ENCODE results near the gene AJAP1.

Gene AJAP1

DNA sequence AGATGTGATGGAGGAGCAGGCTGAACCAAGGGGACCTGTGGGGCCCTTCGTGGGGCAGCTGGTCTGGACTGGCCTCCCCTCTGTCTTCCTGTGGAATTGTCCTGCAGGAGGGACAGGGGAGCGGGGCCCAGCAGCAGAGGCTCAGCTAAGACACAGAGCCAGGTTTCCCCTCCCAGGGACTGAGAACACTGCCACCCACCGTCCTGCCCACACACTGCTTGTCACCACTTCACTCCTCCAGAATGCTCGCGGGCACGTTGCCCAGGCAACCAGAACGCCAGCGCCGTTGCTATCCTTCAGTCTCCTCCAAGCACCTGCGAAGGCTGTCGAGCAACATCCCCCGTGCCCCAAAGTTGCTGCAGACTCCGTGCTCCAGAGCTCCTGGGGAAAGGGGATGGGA is 46.4 kb downstream of the AJAP1 start:
- DNase-seq (ENCODE audit: low spot score in 2 of 2), result no peak
- no peaks in the 10 kb centered on the region for H3K27me3 ChIP-seq (ENCODE audit: low read depth)
- in situ Hi-C loops (cut with MboI; ENCODE audit: low sequenced_read_pairs), result no loop called here
- H3K36me3 ChIP-seq (replicated peaks), result no peaks in the 10 kb centered on the region
- H3K9me3 ChIP-seq, result no peaks in the 10 kb centered on the region
- no peak overlapping the region for H3K4me3 ChIP-seq
- no peaks in the 10 kb centered on the region for H3K4me1 ChIP-seq

- DNase-seq (ENCODE audit: low spot score in 2 of 2), result no peak
- in situ Hi-C loops (cut with MboI; ENCODE audit: low sequenced_read_pairs), result no loop called here
- Histone ChIP-seq H3K27me3 (ENCODE audit: low read depth) (no peaks in the 10 kb centered on the region), H3K4me1 (no peaks in the 10 kb centered on the region), H3K36me3 (replicated peaks) (no peaks in the 10 kb centered on the region), H3K4me3 (no peak overlapping the region), H3K9me3 (no peaks in the 10 kb centered on the region)
Observed at GRCh38 chr1:4701276-4701675, 46.9 kb downstream of the AJAP1 start.

DNA sequence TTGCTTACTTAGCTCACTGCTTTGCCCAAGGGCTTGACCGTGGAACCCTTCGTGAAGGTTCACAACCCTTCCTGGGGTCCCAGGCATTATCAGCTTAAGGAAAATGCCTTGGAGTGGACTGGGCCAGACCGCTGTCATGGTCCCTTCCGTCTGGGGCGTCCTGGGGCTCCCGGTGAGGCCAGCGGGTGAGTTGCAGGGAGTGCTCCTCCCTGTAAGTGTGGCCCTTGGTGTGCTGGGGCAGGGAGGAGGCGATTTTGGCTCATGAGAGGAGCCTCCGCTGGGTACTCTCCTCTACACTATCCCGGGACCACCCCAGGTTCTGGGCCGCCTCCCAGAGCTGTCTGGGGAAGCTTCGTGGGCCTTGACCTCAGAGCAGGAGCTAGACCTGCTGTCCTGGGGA is 48.1 kb downstream of the AJAP1 start:
- no peak for DNase-seq (ENCODE audit: low spot score in 2 of 2)
- Histone ChIP-seq H3K36me3 (replicated peaks) (no peaks in the 10 kb centered on the region), H3K9me3 (no peaks in the 10 kb centered on the region), H3K4me1 (no peaks in the 10 kb centered on the region), H3K27me3 (ENCODE audit: low read depth) (no peaks in the 10 kb centered on the region), H3K4me3 (no peak overlapping the region)
- in situ Hi-C loops (cut with MboI; ENCODE audit: low sequenced_read_pairs), result no loop called here

GRCh38 chr1:4702932-4703331 is 48.5 kb downstream of the AJAP1 start:
- no peak for DNase-seq (ENCODE audit: low spot score in 2 of 2)
- Histone ChIP-seq H3K4me3 (no peak overlapping the region), H3K9me3 (no peaks in the 10 kb centered on the region), H3K36me3 (replicated peaks) (no peaks in the 10 kb centered on the region), H3K4me1 (no peaks in the 10 kb centered on the region), H3K27me3 (ENCODE audit: low read depth) (no peaks in the 10 kb centered on the region)
- in situ Hi-C loops (cut with MboI; ENCODE audit: low sequenced_read_pairs), result no loop called here

- no peaks in the 10 kb centered on the region for H3K27me3 ChIP-seq (ENCODE audit: low read depth)
Observed at GRCh38 chr1:4703646-4704045, 49.2 kb downstream of the AJAP1 start.

GRCh38 chr1:4708840-4709507 is 54.6 kb downstream of the AJAP1 start:
- Histone ChIP-seq H3K4me3 (no peak overlapping the region), H3K9me3 (no peaks in the 10 kb centered on the region), H3K27me3 (ENCODE audit: low read depth) (no peaks in the 10 kb centered on the region), H3K4me1 (no peaks in the 10 kb centered on the region), H3K36me3 (replicated peaks) (no peaks in the 10 kb centered on the region)
- DNase-seq (ENCODE audit: low spot score in 2 of 2), result no peak
- in situ Hi-C loops (cut with MboI; ENCODE audit: low sequenced_read_pairs), result no loop called here

More at GRCh38 chr1:4703646-4704045, 49.2 kb downstream of the AJAP1 start:
- H3K9me3 ChIP-seq, result no peaks in the 10 kb centered on the region
- H3K4me1 ChIP-seq, result no peaks in the 10 kb centered on the region
- H3K4me3 ChIP-seq, result no peak overlapping the region
- no peaks in the 10 kb centered on the region for H3K36me3 ChIP-seq (replicated peaks)
- in situ Hi-C loops (cut with MboI; ENCODE audit: low sequenced_read_pairs), result no loop called here
- no peak for DNase-seq (ENCODE audit: low spot score in 2 of 2)

DNA sequence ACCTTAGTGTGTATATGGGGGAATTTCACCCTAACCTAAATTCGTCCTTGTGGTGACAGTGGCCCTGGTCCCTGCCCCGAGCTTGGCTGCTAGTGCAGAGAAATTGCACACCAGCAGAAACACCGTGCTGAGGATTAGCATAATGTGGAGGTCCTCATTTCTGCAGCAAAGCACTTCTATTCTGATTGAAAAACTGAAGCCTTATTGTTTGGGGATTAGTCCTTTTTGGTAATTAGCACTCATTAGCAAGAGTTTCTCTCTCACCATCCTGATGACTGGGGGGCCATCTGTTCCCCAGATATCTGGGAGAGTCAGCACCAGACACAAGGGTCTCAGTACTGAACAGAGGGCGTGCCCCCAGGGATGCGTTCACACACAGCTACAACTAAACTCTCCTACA is 55.2 kb downstream of the AJAP1 start:
- no peak overlapping the region for H3K4me3 ChIP-seq
- DNase-seq (ENCODE audit: low spot score in 2 of 2), result no peak
- no peaks in the 10 kb centered on the region for H3K9me3 ChIP-seq
- in situ Hi-C loops (cut with MboI; ENCODE audit: low sequenced_read_pairs), result no loop called here
- H3K36me3 ChIP-seq (replicated peaks), result no peaks in the 10 kb centered on the region
- no peaks in the 10 kb centered on the region for H3K4me1 ChIP-seq
- no peaks in the 10 kb centered on the region for H3K27me3 ChIP-seq (ENCODE audit: low read depth)

DNA sequence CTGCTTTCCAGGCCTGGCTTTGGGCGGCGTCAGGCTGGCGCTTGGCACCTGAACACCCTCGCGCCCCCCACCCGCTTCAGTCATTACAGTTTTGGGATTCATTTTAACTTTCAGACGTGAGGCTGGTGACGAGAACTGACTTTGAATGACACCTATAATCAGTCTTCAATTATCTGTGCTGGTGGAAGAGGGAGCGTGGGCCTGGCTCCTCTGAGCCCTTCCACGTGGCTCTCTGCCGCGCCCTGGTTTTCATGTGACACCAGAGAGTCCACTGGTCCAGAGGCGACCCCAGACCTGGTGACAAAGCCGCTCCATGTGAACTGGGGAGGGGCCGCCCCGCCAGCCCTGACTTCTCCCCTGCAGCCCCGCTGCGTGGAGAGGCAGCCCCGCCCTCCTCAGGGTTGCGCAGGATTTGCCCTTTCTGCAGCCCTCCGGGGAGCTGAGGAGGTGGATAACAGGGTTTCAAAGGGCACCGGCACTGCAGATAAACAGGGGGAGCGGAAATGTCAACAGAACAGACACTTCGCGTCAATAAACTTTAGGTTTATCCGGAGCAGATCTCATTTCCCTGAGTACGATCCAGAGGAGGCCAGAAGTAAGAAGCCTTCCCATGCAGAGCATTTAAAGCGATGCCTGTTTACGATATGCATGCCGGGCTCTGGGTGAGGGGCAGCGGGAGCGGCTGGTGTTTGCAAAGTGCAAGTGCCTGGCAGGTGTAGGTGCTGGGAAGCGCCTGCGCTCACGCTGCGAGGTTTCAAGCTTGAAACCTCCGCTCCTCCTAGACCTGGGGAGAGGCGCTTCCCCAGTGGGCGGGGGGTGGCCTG is 56.4 kb downstream of the AJAP1 start:
- DNase-seq (ENCODE audit: low spot score in 2 of 2), result no peak
- Histone ChIP-seq H3K4me3 (no peak overlapping the region), H3K4me1 (no peaks in the 10 kb centered on the region), H3K36me3 (replicated peaks) (no peaks in the 10 kb centered on the region), H3K27me3 (ENCODE audit: low read depth) (no peaks in the 10 kb centered on the region), H3K9me3 (no peaks in the 10 kb centered on the region)
- in situ Hi-C loops (cut with MboI; ENCODE audit: low sequenced_read_pairs), result no loop called here

DNA sequence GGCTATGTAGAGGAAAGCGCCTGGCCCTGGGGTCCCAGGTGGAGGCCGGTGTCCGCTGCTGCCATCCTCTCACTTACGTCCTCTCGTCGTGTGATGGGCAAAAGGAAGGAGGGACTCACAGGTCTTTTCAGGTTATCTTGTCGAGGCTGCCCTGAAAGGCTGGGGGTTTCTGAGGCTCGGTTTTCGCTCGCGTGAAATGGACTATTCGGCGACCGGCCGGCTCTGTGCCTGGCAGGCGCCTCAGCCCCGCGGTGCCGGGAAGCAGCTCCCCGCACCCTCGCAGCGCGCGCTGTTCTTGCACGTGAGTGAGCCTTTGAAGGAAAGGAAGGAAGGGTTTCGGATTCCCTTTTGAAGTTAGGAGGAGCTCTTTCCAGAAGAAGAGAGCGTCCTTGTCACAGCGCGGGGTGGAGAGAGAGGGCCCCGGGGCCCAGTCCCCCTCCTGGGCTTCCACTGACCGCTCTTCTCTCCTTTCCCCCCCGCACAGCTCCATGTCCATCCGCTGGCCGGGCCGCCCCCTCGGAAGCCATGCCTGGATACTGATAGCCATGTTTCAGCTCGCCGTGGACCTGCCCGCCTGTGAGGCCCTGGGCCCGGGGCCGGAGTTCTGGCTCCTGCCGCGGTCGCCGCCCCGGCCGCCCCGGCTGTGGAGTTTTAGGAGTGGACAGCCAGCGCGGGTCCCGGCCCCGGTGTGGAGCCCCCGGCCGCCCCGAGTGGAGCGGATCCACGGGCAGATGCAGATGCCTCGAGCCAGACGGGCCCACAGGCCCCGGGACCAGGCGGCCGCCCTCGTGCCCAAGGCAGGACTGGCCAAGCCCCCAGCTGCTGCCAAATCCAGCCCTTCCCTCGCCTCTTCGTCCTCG is 57.2 kb downstream of the AJAP1 start:
- DNase-seq (ENCODE audit: low spot score in 2 of 2), result no peak
- H3K9me3 ChIP-seq, result no peaks in the 10 kb centered on the region
- H3K4me1 ChIP-seq, result no peaks in the 10 kb centered on the region
- no peaks in the 10 kb centered on the region for H3K27me3 ChIP-seq (ENCODE audit: low read depth)
- H3K4me3 ChIP-seq, result no peak overlapping the region
- in situ Hi-C loops (cut with MboI; ENCODE audit: low sequenced_read_pairs), result no loop called here
- no peaks in the 10 kb centered on the region for H3K36me3 ChIP-seq (replicated peaks)

GRCh38 chr1:4713669-4714068 is 59.3 kb downstream of the AJAP1 start:
- Histone ChIP-seq H3K4me3 (no peak overlapping the region), H3K27me3 (ENCODE audit: low read depth) (no peaks in the 10 kb centered on the region), H3K4me1 (no peaks in the 10 kb centered on the region), H3K9me3 (no peaks in the 10 kb centered on the region), H3K36me3 (replicated peaks) (no peaks in the 10 kb centered on the region)
- in situ Hi-C loops (cut with MboI; ENCODE audit: low sequenced_read_pairs), result no loop called here
- no peak for DNase-seq (ENCODE audit: low spot score in 2 of 2)

DNA sequence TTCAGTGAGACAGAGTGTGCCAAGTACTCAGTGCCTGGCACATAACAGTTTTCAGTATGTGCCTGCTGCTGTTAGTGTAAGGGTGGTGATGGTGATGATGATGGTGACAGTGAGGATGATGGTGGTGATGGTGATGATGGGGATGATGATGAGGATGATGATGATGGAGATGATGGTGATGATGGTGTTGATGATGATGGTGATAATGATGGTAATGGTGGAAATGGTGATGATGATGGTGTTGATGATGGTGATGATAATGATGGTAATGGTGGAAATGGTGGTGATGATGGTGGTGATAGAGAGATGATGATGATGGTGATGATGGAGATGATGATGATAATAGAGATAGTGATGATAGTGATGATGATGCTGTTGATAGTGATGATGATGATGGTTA is 62.0 kb downstream of the AJAP1 start:
- in situ Hi-C loops (cut with MboI; ENCODE audit: low sequenced_read_pairs), result no loop called here
- no peaks in the 10 kb centered on the region for H3K4me1 ChIP-seq
- no peak for DNase-seq (ENCODE audit: low spot score in 2 of 2)
- no peaks in the 10 kb centered on the region for H3K9me3 ChIP-seq
- H3K27me3 ChIP-seq (ENCODE audit: low read depth), result no peaks in the 10 kb centered on the region
- no peak overlapping the region for H3K4me3 ChIP-seq
- H3K36me3 ChIP-seq (replicated peaks), result no peaks in the 10 kb centered on the region

- Histone ChIP-seq H3K9me3 (no peaks in the 10 kb centered on the region), H3K36me3 (replicated peaks) (no peaks in the 10 kb centered on the region), H3K4me1 (no peaks in the 10 kb centered on the region), H3K4me3 (no peak overlapping the region), H3K27me3 (ENCODE audit: low read depth) (no peaks in the 10 kb centered on the region)
- in situ Hi-C loops (cut with MboI; ENCODE audit: low sequenced_read_pairs), result no loop called here
- DNase-seq (ENCODE audit: low spot score in 2 of 2), result no peak
Observed at GRCh38 chr1:4718071-4718470, 63.7 kb downstream of the AJAP1 start.

- H3K27me3 ChIP-seq (ENCODE audit: low read depth), result no peaks in the 10 kb centered on the region
- in situ Hi-C loops (cut with MboI; ENCODE audit: low sequenced_read_pairs), result no loop called here
- no peaks in the 10 kb centered on the region; the same call in 1 of the 2 replicates for H3K9me3 ChIP-seq
- no peaks in the 10 kb centered on the region for H3K4me1 ChIP-seq
- no peak overlapping the region for H3K4me3 ChIP-seq
- H3K36me3 ChIP-seq (replicated peaks), result no peaks in the 10 kb centered on the region
- DNase-seq (ENCODE audit: low spot score in 2 of 2), result no peak
Observed at GRCh38 chr1:4723106-4723505, 68.7 kb downstream of the AJAP1 start.

DNA sequence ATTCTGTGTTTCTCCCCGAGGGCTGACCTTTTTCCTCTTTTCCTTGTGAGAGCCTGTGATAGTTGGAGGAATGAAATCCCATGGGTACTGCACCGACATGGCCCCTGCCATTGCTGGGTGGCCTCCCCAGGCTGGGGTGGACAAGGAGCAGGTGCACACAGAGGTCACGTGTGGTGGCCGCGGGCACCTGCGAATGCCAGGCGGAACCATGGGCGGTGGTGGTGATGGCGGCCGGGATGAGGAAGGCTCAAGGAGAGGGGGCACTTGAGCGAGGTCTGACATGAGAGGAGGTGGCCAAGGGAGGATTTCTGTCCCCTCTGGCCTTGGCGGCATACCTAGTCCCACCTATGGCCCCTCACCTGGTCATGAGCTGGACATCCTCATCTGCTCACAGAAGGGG is 69.6 kb downstream of the AJAP1 start:
- DNase-seq (ENCODE audit: low spot score in 2 of 2), result no peak
- Histone ChIP-seq H3K27me3 (ENCODE audit: low read depth) (no peaks in the 10 kb centered on the region), H3K9me3 (no peaks in the 10 kb centered on the region; the same call in 1 of the 2 replicates), H3K4me1 (no peaks in the 10 kb centered on the region), H3K36me3 (replicated peaks) (no peaks in the 10 kb centered on the region), H3K4me3 (no peak overlapping the region)
- in situ Hi-C loops (cut with MboI; ENCODE audit: low sequenced_read_pairs), result no loop called here
